Measurements from ENCODE around the gene PPP3CB. TPM values are rescaled to one million over a fixed set of nuclear protein-coding genes. Genes with fewer than 3 reads are reported as not detected.

Gene PPP3CB
- total RNA-seq, 2 experiments from 2014 or later: 41.7 to 42.2 TPM

GRCh38 chr10:73465978-73466726, 29.7 kb downstream of the PPP3CB start:
- no peak for ATAC-seq (ENCODE audit: low read depth)
- H3K27ac Mint-ChIP-seq: peak overlapping the region; percentile 23
- H3K27me3 Mint-ChIP-seq: no peaks in the 10 kb centered on the region
- H3K4me1 Mint-ChIP-seq: peaks cover 5% of the 10 kb centered on the region
- peaks cover 30% of the 10 kb centered on the region for H3K36me3 Mint-ChIP-seq
- POLR2A ChIA-PET: no interaction called here
- H3K4me3 Mint-ChIP-seq: no peak overlapping the region
- H3K9me3 Mint-ChIP-seq: no peaks in the 10 kb centered on the region
- no peak for DNase-seq

- ATAC-seq (ENCODE audit: low read depth): no peak
- H3K27ac Mint-ChIP-seq: no peak overlapping the region
These were observed 34.9 kb downstream of the PPP3CB start for GRCh38 chr10:73460897-73461296.

GRCh38 chr10:73459683-73460314, 36.0 kb downstream of the PPP3CB start:
- Mint-ChIP-seq H3K27ac (no peak overlapping the region), H3K36me3 (peaks cover 21% of the 10 kb centered on the region), H3K27me3 (no peaks in the 10 kb centered on the region), H3K4me1 (peaks cover 2% of the 10 kb centered on the region), H3K9me3 (no peaks in the 10 kb centered on the region), H3K4me3 (no peak overlapping the region)
- DNase-seq: no peak
- ATAC-seq (ENCODE audit: low read depth): no peak
- POLR2A ChIA-PET: no interaction called here

More at GRCh38 chr10:73460897-73461296, 34.9 kb downstream of the PPP3CB start:
- no peaks in the 10 kb centered on the region for H3K9me3 Mint-ChIP-seq
- no peaks in the 10 kb centered on the region for H3K27me3 Mint-ChIP-seq
- H3K4me3 Mint-ChIP-seq: no peak overlapping the region
- POLR2A ChIA-PET: no interaction called here
- H3K36me3 Mint-ChIP-seq: peaks cover 20% of the 10 kb centered on the region
- no peak for DNase-seq
- H3K4me1 Mint-ChIP-seq: peaks cover 2% of the 10 kb centered on the region

GRCh38 chr10:73456187-73456890, 39.5 kb downstream of the PPP3CB start:
- DNase-seq: no peak
- POLR2A ChIA-PET: no interaction called here
- Mint-ChIP-seq H3K4me3 (no peak overlapping the region), H3K36me3 (peaks cover 16% of the 10 kb centered on the region), H3K27ac (no peak overlapping the region), H3K4me1 (no peaks in the 10 kb centered on the region), H3K9me3 (no peaks in the 10 kb centered on the region), H3K27me3 (no peaks in the 10 kb centered on the region)
- ATAC-seq (ENCODE audit: low read depth): no peak

- Mint-ChIP-seq H3K4me3 (no peak overlapping the region), H3K27me3 (no peaks in the 10 kb centered on the region), H3K27ac (no peak overlapping the region), H3K4me1 (no peaks in the 10 kb centered on the region), H3K36me3 (peaks cover 9% of the 10 kb centered on the region), H3K9me3 (no peaks in the 10 kb centered on the region)
- no peak for DNase-seq
- POLR2A ChIA-PET: no interaction called here
- no peak for ATAC-seq (ENCODE audit: low read depth)
These were observed 46.7 kb downstream of the PPP3CB start for GRCh38 chr10:73449113-73449512.

GRCh38 chr10:73448384-73448783, 47.4 kb downstream of the PPP3CB start:
- no peak for ATAC-seq (ENCODE audit: low read depth)
- H3K4me1 Mint-ChIP-seq: no peaks in the 10 kb centered on the region
- peaks cover 6% of the 10 kb centered on the region for H3K36me3 Mint-ChIP-seq
- no peak for DNase-seq
- H3K27ac Mint-ChIP-seq: no peak overlapping the region
- no peak overlapping the region for H3K4me3 Mint-ChIP-seq
- no peaks in the 10 kb centered on the region for H3K9me3 Mint-ChIP-seq
- POLR2A ChIA-PET: no interaction called here
- H3K27me3 Mint-ChIP-seq: no peaks in the 10 kb centered on the region

- Mint-ChIP-seq H3K27ac (no peak overlapping the region), H3K9me3 (no peaks in the 10 kb centered on the region)
- POLR2A ChIA-PET: no interaction called here
These were observed 48.9 kb downstream of the PPP3CB start for GRCh38 chr10:73446926-73447325.

GRCh38 chr10:73444457-73444856, 51.4 kb downstream of the PPP3CB start:
- H3K4me1 Mint-ChIP-seq: no peaks in the 10 kb centered on the region
- no peak overlapping the region for H3K27ac Mint-ChIP-seq
- no peaks in the 10 kb centered on the region for H3K27me3 Mint-ChIP-seq
- no peak for DNase-seq
- no peak for ATAC-seq (ENCODE audit: low read depth)
- peaks cover 19% of the 10 kb centered on the region for H3K36me3 Mint-ChIP-seq
- H3K9me3 Mint-ChIP-seq: no peaks in the 10 kb centered on the region
- H3K4me3 Mint-ChIP-seq: no peak overlapping the region
- POLR2A ChIA-PET: no interaction called here

More at GRCh38 chr10:73446926-73447325, 48.9 kb downstream of the PPP3CB start:
- Mint-ChIP-seq H3K4me1 (no peaks in the 10 kb centered on the region), H3K4me3 (no peak overlapping the region), H3K36me3 (peaks cover 9% of the 10 kb centered on the region), H3K27me3 (no peaks in the 10 kb centered on the region)
- no peak for DNase-seq
- ATAC-seq (ENCODE audit: low read depth): no peak

- Mint-ChIP-seq H3K4me3 (no peak overlapping the region), H3K27me3 (no peaks in the 10 kb centered on the region), H3K36me3 (peaks cover 18% of the 10 kb centered on the region), H3K4me1 (peaks cover 1% of the 10 kb centered on the region), H3K9me3 (no peaks in the 10 kb centered on the region), H3K27ac (no peak overlapping the region)
- DNase-seq: no peak
- POLR2A ChIA-PET: no interaction called here
- no peak for ATAC-seq (ENCODE audit: low read depth)
These were observed 56.1 kb downstream of the PPP3CB start for GRCh38 chr10:73439605-73440312.

- H3K4me1 Mint-ChIP-seq: peaks cover 1% of the 10 kb centered on the region
- H3K27me3 Mint-ChIP-seq: no peaks in the 10 kb centered on the region
- POLR2A ChIA-PET: no interaction called here
- H3K9me3 Mint-ChIP-seq: no peaks in the 10 kb centered on the region
- DNase-seq (no peak), ATAC-seq (ENCODE audit: low read depth) (no peak)
- H3K27ac Mint-ChIP-seq: no peak overlapping the region
- H3K36me3 Mint-ChIP-seq: peaks cover 19% of the 10 kb centered on the region
- H3K4me3 Mint-ChIP-seq: no peak overlapping the region
These were observed 56.8 kb downstream of the PPP3CB start for GRCh38 chr10:73439055-73439454.

- no peak within 1 kb of the TSS for H3K4me3 Mint-ChIP-seq
- H3K4me1 Mint-ChIP-seq: peaks cover 10% of the 10 kb centered on the region
- no peaks in the 10 kb centered on the region for H3K9me3 Mint-ChIP-seq
- no peaks in the 10 kb centered on the region for H3K27me3 Mint-ChIP-seq
- ATAC-seq (ENCODE audit: low read depth) (no peak), DNase-seq (no peak)
- no peak within 1 kb of the TSS for H3K27ac Mint-ChIP-seq
- peaks cover 22% of the 10 kb centered on the region for H3K36me3 Mint-ChIP-seq
- POLR2A ChIA-PET: no interaction called here
These were observed 62.3 kb downstream of the PPP3CB start, which contains the start of gene MSS51 for GRCh38 chr10:73433538-73433867. TSS of gene MSS51 (minus strand) at chr10:73433561. CDS start at chr10:73428284, 5,277 bp downstream.

- POLR2A ChIA-PET: no interaction called here
These were observed 62.9 kb downstream of the PPP3CB start for GRCh38 chr10:73432646-73433537.

GRCh38 chr10:73426318-73426717, 69.5 kb downstream of the PPP3CB start:
- no peak for ATAC-seq (ENCODE audit: low read depth)
- POLR2A ChIA-PET: no interaction called here
- H3K27ac Mint-ChIP-seq: no peak overlapping the region
- no peaks in the 10 kb centered on the region for H3K9me3 Mint-ChIP-seq
- H3K27me3 Mint-ChIP-seq: no peaks in the 10 kb centered on the region
- no peak overlapping the region for H3K4me3 Mint-ChIP-seq
- no peaks in the 10 kb centered on the region for H3K4me1 Mint-ChIP-seq
- H3K36me3 Mint-ChIP-seq: peaks cover 36% of the 10 kb centered on the region
- no peak for DNase-seq

More at GRCh38 chr10:73432646-73433537, 62.9 kb downstream of the PPP3CB start:
- no peak overlapping the region for H3K4me3 Mint-ChIP-seq
- no peak overlapping the region for H3K27ac Mint-ChIP-seq
- no peaks in the 10 kb centered on the region for H3K9me3 Mint-ChIP-seq
- DNase-seq (no peak), ATAC-seq (ENCODE audit: low read depth) (no peak)
- peaks cover 20% of the 10 kb centered on the region for H3K36me3 Mint-ChIP-seq
- H3K27me3 Mint-ChIP-seq: no peaks in the 10 kb centered on the region
- H3K4me1 Mint-ChIP-seq: peaks cover 10% of the 10 kb centered on the region

All from activated naive CD8-positive, alpha-beta T cell treated with anti-CD3 and anti-CD28 coated beads, Interleukin-2, amount 10 ng/mL, durations not matched to agents 7 days and 5 days (primary cell).